ENCODE results near the gene AHNAK. TPM values are rescaled to one million over a fixed set of nuclear protein-coding genes. Genes with fewer than 3 reads are reported as not detected.
A peak's percentile ranks its signal among the peaks of the same experiment; 100 is the strongest.

The AHNAK gene
- total and polyA plus RNA-seq, 9 donors: 114 to 699 (median 540) TPM

DNA sequence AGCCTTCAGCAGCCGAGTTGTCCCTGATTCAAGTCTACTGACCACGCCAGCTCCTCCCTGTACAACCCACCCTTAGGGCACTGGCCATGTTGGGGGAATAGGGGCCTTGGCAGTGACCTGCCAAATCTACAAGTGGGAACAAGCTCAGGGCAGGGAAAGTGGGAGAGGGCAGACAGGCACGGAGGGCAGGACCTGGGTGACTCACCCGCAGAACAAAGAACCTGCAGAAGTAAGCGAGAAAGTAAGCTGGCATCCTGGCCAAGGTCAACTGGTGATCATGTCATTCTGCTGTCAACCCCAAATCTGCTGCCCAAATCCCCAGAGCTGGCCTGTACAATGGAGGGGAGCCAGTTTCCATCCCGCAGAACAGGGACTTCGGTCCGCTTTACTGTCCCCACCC, 135.6 kb downstream of the AHNAK start:
- Histone ChIP-seq H3K36me3 (no peaks in the 10 kb centered on the region), H3K27me3 (no peaks in the 10 kb centered on the region), H3K9me3 (no peaks in the 10 kb centered on the region), H3K27ac (no peak overlapping the region), H3K4me1 (ENCODE audit: insufficient read depth) (no peaks in the 10 kb centered on the region), H3K4me3 (no peak overlapping the region)
- DNase-seq: no peak
- TF ChIP-seq POLR2A (IDR thresholded peaks at IDR 0.05) (no peak), EP300 (IDR thresholded peaks at IDR 0.05) (no peak)
- TF ChIP-seq, protein P1, sequence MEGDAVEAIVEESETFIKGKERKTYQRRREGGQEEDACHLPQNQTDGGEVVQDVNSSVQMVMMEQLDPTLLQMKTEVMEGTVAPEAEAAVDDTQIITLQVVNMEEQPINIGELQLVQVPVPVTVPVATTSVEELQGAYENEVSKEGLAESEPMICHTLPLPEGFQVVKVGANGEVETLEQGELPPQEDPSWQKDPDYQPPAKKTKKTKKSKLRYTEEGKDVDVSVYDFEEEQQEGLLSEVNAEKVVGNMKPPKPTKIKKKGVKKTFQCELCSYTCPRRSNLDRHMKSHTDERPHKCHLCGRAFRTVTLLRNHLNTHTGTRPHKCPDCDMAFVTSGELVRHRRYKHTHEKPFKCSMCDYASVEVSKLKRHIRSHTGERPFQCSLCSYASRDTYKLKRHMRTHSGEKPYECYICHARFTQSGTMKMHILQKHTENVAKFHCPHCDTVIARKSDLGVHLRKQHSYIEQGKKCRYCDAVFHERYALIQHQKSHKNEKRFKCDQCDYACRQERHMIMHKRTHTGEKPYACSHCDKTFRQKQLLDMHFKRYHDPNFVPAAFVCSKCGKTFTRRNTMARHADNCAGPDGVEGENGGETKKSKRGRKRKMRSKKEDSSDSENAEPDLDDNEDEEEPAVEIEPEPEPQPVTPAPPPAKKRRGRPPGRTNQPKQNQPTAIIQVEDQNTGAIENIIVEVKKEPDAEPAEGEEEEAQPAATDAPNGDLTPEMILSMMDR (IDR thresholded peaks at IDR 0.05): no peak
- WGBS, 3 donors: 81 to 91% (median 85%) methylated on average over 8 of the region's 8 CpGs
- intact Hi-C loops (cut with DNase I): no loop called here

DNA sequence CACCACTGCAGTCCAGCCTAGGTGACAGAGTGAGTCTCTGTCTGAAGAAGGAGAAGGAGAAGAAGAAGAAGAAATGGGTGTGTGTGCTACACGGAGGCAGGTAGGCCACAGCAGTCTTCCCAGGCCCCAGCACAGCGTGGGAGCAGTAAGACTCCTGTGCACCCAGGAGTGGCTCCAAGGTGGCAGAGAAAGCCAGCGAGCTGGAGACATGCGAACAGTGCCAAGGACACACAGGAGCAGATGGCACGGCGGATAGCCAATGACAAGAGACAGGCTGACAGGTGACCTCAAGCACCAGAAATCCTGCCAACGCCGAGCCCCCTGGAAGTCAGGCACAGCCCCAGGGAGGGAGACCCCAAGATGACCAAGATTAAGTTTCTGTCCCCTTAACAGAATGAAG, 136.8 kb downstream of the AHNAK start:
- Histone ChIP-seq H3K9me3 (no peaks in the 10 kb centered on the region), H3K27ac (no peak overlapping the region), H3K27me3 (no peaks in the 10 kb centered on the region), H3K36me3 (no peaks in the 10 kb centered on the region), H3K4me1 (ENCODE audit: insufficient read depth) (no peaks in the 10 kb centered on the region), H3K4me3 (no peak overlapping the region)
- 86 to 94% (median 90%) methylated on average over 8 of the region's 8 CpGs for WGBS, 3 donors
- intact Hi-C loops (cut with DNase I): no loop called here
- no peak for DNase-seq
- TF ChIP-seq, protein P1 (IDR thresholded peaks at IDR 0.05): no peak
- TF ChIP-seq POLR2A (IDR thresholded peaks at IDR 0.05) (no peak), EP300 (IDR thresholded peaks at IDR 0.05) (no peak)

GRCh38 chr11:62406034-62406433, 140.6 kb downstream of the AHNAK start:
- no peaks in the 10 kb centered on the region for H3K36me3 ChIP-seq
- DNase-seq: no peak
- peak overlapping the region in 1 of 2 donors; percentile 51 for H3K27ac ChIP-seq
- intact Hi-C loops (cut with DNase I): no loop called here
- H3K4me3 ChIP-seq: no peak overlapping the region
- peaks cover 16% of the 10 kb centered on the region for H3K4me1 ChIP-seq (ENCODE audit: insufficient read depth)
- WGBS, 3 donors: 34 to 43% (median 36%) methylated on average over 4 of the region's 4 CpGs
- no peak for TF ChIP-seq POLR2A (IDR thresholded peaks at IDR 0.05)
- TF ChIP-seq, protein P1 (IDR thresholded peaks at IDR 0.05): no peak
- no peaks in the 10 kb centered on the region for H3K27me3 ChIP-seq
- H3K9me3 ChIP-seq: no peaks in the 10 kb centered on the region

DNA sequence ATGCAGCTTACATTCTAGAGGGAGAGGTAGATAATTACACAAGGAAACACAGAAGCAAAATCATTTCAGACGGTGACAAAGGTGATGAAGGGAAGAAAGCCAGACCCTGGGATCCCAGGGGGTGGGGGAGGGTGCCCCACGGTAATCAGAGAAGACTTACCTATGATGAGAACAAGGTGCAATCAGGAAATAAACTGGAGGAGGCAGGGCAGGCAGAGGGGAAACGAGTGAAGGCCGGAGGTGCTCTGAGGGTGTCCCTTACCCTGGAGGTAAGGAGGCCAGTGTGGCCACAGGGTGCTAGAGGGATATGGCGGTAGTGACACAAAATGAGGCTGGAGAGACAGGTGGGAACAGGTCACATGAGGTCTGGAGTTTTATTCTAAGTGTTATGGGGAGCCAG, 141.7 kb downstream of the AHNAK start:
- H3K36me3 ChIP-seq: no peaks in the 10 kb centered on the region
- TF ChIP-seq POLR2A (IDR thresholded peaks at IDR 0.05): no peak
- no peak for TF ChIP-seq EP300 (IDR thresholded peaks at IDR 0.05)
- intact Hi-C loops (cut with DNase I): no loop called here
- peaks cover 26% of the 10 kb centered on the region for H3K4me1 ChIP-seq (ENCODE audit: insufficient read depth)
- WGBS, 3 donors: 83 to 93% (median 89%) methylated on average over 5 of the region's 5 CpGs
- H3K9me3 ChIP-seq: no peaks in the 10 kb centered on the region
- DNase-seq: no peak
- H3K4me3 ChIP-seq: no peak overlapping the region
- H3K27ac ChIP-seq: no peak overlapping the region
- no peaks in the 10 kb centered on the region for H3K27me3 ChIP-seq

GRCh38 chr11:62404435-62404834, 142.2 kb downstream of the AHNAK start:
- Histone ChIP-seq H3K27ac (no peak overlapping the region), H3K4me3 (no peak overlapping the region), H3K36me3 (no peaks in the 10 kb centered on the region), H3K4me1 (ENCODE audit: insufficient read depth) (peaks cover 31% of the 10 kb centered on the region), H3K9me3 (no peaks in the 10 kb centered on the region), H3K27me3 (no peaks in the 10 kb centered on the region)
- WGBS, 3 donors: 96 to 97% (median 96%) methylated on average over 6 of the region's 6 CpGs
- no peak for TF ChIP-seq POLR2A (IDR thresholded peaks at IDR 0.05)
- TF ChIP-seq, protein P1 (IDR thresholded peaks at IDR 0.05): no peak
- TF ChIP-seq EP300 (IDR thresholded peaks at IDR 0.05): no peak
- intact Hi-C loops (cut with DNase I): no loop called here
- DNase-seq: no peak

All from ovary (tissue), 9 donors.